22Rv1 (cell line): Measurements from ENCODE around the gene KDM3B.

Source experiments
- H3K27ac ChIP-seq: fragments of 450-650 bp; 2 replicates; pipeline ENCODE4 v1.5.1; 2017
- ZFX ChIP-seq: fragments of 450-650 bp; IDR thresholded peaks from 2 replicates; pipeline ENCODE4 v1.6.1; 2017; ENCODE audit warnings: antibody characterized with exemption, borderline replicate concordance
- TF ChIP-seq, protein P1 (sequence below): fragments of 450-650 bp; IDR thresholded peaks from 2 replicates; pipeline ENCODE4 v1.5.1; 2017; ENCODE audit warnings: mild to moderate bottlenecking

The KDM3B gene

DNA sequence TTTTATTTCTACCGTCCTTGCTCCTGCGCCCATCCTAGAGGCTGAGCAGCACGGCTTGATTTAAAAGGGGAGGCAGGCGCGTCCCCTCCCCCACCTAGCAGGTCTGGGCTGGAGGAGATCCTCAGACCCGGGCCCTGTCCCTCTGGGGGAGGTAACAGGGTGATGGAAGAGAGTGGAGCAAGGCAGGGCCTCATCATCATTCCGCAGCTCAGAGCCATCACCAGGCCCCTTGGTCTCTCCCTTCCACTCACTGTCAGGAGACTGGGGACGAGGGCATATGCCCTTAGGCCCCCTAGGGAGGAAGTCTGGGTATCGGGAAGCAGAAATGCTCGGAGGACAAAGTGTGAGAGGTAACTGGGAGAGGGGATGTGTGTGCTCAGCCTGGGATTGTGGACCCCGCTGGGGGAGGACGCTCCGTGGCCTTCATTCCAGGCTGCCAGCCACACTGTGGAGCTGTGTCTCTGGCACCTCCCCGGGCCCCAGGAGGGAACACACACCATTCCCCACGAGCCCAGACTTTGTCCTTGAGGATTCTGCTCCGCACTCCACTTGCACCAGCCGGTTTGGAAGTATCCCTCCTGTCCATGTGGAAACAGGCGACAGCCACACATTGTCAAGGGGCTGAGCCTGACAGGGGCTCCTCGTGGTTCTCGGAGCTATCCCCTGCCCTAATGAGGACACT lies 87.1 kb downstream of the KDM3B start:
- TF ChIP-seq, protein P1, sequence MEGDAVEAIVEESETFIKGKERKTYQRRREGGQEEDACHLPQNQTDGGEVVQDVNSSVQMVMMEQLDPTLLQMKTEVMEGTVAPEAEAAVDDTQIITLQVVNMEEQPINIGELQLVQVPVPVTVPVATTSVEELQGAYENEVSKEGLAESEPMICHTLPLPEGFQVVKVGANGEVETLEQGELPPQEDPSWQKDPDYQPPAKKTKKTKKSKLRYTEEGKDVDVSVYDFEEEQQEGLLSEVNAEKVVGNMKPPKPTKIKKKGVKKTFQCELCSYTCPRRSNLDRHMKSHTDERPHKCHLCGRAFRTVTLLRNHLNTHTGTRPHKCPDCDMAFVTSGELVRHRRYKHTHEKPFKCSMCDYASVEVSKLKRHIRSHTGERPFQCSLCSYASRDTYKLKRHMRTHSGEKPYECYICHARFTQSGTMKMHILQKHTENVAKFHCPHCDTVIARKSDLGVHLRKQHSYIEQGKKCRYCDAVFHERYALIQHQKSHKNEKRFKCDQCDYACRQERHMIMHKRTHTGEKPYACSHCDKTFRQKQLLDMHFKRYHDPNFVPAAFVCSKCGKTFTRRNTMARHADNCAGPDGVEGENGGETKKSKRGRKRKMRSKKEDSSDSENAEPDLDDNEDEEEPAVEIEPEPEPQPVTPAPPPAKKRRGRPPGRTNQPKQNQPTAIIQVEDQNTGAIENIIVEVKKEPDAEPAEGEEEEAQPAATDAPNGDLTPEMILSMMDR, result no peak
- no peak for TF ChIP-seq ZFX
- no peak overlapping the region for H3K27ac ChIP-seq

DNA sequence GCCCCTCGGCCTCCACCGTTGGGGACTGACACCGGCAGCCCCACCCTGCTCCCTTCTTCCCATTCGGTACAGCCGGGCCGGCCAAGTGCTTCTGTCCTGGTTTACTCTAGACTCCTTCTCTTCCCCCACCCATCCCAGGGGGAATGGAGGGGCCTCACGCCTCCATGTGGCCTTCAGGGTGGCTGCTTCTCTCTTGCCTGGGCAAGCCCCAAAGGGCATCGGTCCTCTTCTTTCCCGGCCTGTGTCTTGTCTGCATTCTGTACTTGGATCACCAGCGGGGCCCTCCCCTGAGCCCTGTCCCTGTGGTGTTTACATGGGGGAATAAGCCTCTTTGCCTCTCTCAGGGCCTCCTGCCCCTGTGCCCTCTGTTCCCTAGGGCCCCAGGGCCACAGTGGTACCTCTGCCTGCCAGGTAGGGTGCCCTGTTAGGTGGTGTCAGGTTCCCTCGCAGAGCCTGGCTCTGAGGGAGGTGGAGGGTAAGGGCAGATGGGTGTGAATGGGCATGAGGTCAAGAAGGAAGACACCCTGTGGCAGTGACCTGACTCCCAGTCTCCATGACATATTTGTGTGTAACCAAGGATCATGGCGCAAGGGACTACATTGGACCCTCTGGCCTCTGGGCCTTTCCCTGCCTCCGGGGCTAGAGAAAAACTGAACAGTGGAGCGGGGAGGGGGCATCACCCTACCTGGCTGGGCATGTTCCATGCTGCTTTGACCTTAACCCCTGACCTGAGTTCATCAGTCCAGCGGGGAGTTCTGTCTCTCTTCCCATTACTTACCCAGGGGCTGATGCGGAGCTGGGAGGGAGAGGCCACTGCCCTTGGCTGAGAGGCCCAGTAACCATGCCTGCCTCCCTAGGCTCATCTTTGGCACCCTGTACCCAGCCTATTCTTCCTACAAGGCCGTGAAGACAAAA lies 87.9 kb downstream of the KDM3B start:
- no peak overlapping the region for H3K27ac ChIP-seq
- TF ChIP-seq, protein P1, result no peak
- no peak for TF ChIP-seq ZFX

DNA sequence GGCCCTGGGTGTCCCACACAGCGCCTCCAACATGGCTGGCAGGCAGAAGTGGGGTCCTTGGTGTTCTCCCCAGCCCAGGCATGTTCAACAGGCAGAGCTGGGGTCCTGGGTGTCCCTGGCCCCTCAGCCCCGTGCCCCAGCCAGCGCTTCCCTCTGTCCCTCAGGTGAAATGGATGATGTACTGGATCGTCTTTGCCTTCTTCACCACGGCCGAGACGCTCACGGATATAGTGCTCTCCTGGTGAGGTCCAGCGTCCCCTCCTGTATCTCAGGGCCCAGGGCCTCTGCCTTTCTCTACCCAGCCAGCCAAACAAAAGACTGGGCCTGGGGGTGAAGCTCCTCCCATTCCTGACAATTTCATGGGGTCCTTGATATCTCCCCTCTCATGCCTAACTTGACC lies 88.7 kb downstream of the KDM3B start:
- H3K27ac ChIP-seq, result no peak overlapping the region
- TF ChIP-seq ZFX, result no peak
- TF ChIP-seq, protein P1, result no peak

DNA sequence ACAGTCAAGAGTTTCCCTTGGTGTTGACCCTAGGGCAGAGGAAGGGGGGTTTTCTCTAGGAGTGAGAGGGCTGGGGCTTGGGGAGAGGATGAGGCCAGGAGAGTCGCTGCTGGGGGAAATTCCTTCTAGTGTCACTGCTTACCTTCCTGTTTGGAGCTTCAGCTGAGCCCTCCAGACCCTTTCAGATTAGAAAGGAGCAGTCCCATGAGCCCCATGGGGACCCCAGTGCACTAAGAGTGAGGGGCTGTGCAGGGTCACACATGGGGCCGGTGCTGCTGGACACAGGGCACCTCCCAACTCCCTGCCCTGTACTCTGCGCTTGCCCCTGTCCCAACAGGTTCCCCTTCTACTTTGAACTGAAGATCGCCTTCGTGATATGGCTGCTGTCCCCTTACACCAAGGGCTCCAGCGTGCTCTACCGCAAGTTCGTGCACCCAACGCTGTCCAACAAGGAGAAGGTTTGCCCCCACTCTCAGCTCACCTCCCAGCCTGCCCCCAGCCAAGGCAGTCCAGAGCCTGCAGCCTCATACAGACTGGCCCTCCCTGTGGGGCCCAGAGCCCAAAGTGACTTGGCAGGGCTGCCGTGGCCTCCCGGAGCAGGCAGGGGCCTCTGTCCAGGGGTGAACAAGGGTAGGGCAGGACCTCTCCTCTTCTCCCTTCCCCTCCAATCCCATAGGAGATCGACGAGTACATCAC lies 91.7 kb downstream of the KDM3B start:
- TF ChIP-seq ZFX, result no peak
- TF ChIP-seq, protein P1, result no peak
- no peak overlapping the region for H3K27ac ChIP-seq

DNA sequence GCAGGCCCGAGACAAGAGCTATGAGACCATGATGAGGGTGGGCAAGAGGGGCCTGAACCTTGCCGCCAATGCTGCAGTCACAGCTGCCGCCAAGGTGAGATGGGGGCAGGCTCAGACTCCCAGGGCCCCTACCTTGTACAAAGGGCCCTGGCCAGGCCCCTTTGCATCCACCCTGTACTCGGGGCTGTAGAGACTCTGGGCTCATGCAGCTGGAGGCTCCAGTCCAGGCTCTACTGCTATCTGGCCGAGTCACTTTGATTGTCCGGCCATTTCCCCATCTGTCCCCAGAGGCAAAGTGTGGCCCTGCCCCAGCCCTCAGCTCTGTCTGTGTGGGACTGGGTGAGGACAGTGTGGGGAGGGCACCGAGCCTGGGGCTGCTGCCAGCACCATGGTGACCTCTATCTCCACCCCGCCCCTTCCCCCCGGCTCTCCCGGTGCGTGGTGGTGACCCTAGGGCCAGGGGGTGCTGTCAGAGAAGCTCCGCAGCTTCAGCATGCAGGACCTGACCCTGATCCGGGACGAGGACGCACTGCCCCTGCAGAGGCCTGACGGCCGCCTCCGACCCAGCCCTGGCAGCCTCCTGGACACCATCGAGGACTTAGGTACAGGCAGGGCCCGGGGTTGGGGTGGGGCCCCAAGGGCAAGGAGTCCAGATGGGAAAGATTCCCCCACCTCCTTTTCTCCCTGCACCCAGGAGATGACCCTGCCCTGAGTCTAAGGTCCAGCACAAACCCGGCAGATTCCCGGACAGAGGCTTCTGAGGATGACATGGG lies 92.5 kb downstream of the KDM3B start:
- TF ChIP-seq ZFX, result no peak
- TF ChIP-seq, protein P1, result no peak

DNA sequence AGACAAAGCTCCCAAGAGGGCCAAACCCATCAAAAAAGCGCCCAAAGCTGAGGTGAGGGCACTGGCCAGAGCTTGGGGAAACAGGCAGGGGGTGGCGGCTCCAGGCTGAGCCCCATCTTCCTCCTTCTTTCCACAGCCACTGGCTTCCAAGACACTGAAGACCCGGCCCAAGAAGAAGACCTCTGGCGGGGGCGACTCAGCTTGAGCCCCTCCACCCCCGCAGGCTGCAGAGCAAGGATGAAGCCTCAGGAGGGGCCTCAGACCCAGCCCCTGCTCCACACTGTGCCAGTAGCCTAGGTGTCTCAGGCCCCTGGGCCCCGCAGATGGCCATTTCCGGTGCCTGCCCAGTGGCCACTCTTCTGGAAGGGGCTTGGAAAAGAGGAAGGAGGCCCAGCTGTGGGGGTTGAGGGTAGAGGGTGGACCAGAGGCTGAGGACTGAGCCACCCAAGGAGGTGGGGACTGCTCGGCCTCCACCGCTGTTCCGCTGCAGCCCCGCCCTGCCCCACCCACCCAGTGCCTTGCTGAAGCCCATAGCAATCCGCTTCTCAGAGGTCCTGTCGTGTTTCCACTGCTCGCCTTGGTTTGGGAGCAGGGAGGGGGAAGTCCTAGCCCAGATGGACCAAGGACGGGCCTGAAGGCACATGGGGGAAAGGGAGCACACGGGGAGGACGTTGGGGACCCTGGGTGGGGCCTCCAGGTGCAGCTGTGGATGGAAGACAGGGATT lies 93.2 kb downstream of the KDM3B start:
- no peak overlapping the region for H3K27ac ChIP-seq
- TF ChIP-seq, protein P1, result no peak
- no peak for TF ChIP-seq ZFX

More for the DNA sequence above, 92.5 kb downstream of the KDM3B start:
- H3K27ac ChIP-seq, result no peak overlapping the region
